GM06990 (cell line): Measurements from ENCODE around the gene KRTAP4-6.
"Not testable (repeated sequence)": the region's sequence is repeated elsewhere in the genome, so short reads cannot be mapped to it uniquely, and the experiment has no call there.

ENCODE experiments used
- DNase-seq: peaks from one replicate; pipeline ENCODE4 v3.0.0-alpha.2; 2011; ENCODE audit not compliant: insufficient read length; ENCODE audit errors: extremely low read depth
- H3K27me3 ChIP-seq: replicated peaks from 2 replicates; pipeline ENCODE4 v1.6.0; 2011; ENCODE audit warnings: low read length; ENCODE audit not compliant: control insufficient read depth, insufficient read depth
- H3K36me3 ChIP-seq: 2 replicates; pipeline ENCODE4 v1.5.1; 2011; ENCODE audit warnings: low read length; ENCODE audit not compliant: control insufficient read depth, insufficient read depth
- H3K4me3 ChIP-seq: replicated peaks from 2 replicates; pipeline ENCODE4 v1.5.1; 2011; ENCODE audit warnings: low read depth, mild to moderate bottlenecking, control low read depth, low read length
- TF ChIP-seq, protein P1 (sequence below): IDR thresholded peaks from 2 replicates; pipeline ENCODE4 v1.5.1; 2011; ENCODE audit warnings: low read length, control low read depth, mild to moderate bottlenecking, inconsistent platforms; ENCODE audit not compliant: insufficient read depth, poor library complexity, severe bottlenecking

KRTAP4-6 gene

DNA sequence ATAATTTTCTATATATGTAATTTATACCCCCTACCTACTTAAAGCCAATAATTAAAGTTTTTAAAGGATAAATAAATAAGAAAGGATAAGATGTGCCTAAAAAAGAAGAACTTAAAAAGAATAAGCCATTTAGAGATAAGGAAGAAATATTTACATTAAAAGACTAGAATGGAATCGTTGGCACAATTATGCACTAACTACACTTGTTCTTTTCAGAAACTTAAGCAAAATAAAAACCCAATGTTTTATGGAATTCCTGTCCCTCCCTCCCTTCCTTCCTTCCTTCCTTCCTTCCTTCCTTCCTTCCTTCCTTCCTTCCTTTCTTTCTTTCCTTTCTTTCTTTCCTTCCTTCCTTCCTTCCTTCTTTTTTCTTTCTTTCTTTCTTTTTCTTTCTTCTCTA, 4.5 kb upstream of the KRTAP4-6 start:
- DNase-seq = no peak
- H3K4me3 ChIP-seq = no peak overlapping the region
- H3K36me3 ChIP-seq = no peaks in the 10 kb centered on the region
- H3K27me3 ChIP-seq = no peaks in the 10 kb centered on the region
- TF ChIP-seq, protein P1, sequence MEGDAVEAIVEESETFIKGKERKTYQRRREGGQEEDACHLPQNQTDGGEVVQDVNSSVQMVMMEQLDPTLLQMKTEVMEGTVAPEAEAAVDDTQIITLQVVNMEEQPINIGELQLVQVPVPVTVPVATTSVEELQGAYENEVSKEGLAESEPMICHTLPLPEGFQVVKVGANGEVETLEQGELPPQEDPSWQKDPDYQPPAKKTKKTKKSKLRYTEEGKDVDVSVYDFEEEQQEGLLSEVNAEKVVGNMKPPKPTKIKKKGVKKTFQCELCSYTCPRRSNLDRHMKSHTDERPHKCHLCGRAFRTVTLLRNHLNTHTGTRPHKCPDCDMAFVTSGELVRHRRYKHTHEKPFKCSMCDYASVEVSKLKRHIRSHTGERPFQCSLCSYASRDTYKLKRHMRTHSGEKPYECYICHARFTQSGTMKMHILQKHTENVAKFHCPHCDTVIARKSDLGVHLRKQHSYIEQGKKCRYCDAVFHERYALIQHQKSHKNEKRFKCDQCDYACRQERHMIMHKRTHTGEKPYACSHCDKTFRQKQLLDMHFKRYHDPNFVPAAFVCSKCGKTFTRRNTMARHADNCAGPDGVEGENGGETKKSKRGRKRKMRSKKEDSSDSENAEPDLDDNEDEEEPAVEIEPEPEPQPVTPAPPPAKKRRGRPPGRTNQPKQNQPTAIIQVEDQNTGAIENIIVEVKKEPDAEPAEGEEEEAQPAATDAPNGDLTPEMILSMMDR = no peak

DNA sequence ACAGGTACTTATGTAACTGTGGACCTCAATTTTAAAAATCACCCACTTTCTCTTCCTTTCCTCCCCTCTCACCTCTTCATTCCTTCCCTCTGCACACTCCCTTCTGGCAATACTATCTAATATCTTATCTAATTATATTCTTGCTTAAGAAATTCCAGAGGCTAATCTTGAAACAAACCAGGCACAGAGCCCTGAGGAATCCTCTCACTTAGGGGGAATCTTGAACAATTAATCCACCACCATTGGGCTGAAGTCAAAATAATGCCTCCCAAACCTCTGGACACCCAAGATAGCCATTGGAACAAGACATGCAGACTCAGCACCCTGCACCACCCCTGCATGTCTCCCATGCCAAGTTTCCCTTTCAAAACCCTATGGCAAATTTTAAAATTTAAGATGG, 1.0 kb upstream of the KRTAP4-6 start:
- Histone ChIP-seq H3K27me3 (no peaks in the 10 kb centered on the region), H3K4me3 (no peak overlapping the region), H3K36me3 (no peaks in the 10 kb centered on the region)
- TF ChIP-seq, protein P1 = no peak
- no peak for DNase-seq

DNA sequence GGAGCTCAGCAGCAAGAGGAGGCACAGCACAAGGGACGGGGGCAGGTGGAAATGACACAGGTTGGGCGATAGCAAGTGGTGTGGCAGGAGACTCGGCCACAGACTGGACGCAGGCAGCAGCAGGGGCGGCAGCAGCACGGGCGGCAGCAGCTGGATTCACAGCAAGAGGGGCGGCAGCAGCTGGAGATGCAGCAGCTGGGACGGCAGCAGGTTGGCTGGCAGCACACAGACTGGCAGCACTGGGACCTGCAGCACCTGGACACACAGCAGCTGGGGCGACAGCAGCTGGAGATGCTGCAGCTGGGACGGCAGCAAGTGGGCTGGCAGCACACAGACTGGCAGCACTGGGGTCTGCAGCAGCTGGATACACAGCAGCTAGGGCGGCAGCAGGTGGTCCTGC, 479 bp downstream of the KRTAP4-6 start:
- not testable (repeated sequence) for DNase-seq, H3K27me3 ChIP-seq, H3K4me3 ChIP-seq, H3K36me3 ChIP-seq

DNA sequence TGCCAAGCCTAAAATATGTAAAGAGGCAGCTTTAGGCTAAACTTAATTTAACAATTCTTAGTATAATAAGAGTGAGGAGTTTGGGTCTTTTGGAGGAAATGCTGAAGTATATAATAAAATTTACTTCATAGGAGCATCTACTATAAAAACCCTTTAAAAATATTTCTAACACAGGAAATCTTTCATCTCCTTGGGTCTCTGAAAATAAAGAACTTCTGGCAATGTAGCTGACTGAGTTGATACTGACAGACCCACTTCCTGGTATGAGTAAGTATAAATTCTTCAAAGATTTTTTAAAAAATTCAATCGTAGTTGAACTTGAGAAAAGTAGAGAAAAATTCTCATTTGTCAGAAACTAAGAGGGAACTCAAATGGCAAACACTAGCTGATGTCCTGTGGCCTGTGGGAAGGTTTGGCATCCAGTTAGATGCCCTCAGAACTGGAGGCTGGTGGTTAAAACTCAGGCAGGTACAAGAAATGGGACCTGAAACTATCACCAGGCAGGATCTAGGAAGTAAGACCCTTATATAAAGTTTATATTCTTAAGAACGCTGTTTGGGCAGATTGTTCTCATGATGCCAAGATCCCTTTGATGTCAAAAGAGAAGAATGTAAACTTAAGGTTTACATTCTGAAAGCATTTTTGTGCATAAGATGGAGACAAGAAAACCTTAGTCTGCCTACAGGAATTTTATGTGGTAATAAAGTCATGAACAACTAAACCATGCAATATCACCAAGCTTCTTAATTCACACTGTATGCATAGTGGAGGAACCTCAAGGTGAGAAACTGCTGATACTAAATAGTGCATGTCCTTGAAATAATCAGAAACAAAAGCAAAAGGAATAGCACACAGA, 6.2 kb downstream of the KRTAP4-6 start:
- no peak overlapping the region for H3K4me3 ChIP-seq
- TF ChIP-seq, protein P1 = no peak
- DNase-seq = no peak
- H3K36me3 ChIP-seq = no peaks in the 10 kb centered on the region
- no peaks in the 10 kb centered on the region for H3K27me3 ChIP-seq

DNA sequence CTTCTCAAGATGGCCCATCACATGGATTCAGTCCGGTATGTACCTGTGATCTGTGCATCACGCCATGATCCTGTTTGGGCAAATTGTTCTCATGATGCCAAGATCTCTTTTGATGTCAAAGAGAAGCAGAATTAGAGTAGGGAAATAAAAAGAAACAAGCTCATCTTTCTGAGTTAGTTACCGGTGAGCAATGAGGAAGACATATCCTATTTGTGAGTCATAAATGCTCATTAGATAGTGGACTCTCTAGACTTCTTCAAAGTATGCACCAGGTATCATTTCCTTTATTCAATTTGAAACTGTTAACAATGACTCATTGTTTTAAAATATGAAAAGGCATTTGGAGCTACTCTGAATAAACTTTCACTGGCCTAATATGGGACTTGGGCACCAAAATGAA, 8.4 kb downstream of the KRTAP4-6 start:
- no peak for DNase-seq

DNA sequence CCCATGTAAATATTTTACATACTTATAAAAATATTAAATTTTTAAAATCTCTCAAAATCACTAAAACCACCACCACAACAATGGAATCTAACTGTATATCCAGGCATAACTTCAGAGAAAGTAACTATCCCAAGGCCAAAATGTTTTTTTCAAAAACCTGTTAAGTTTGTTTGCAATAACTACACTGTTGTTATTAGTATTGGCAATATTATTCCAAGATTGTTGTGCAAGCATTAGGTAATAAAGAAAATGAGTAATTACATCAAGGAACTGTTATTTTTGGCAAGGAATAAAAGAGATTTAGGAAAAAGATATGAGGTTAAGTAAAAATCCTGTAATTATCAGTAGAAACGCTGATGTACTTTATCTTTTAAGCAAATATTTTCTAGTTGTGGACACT, 13.0 kb downstream of the KRTAP4-6 start:
- no peak for DNase-seq
- TF ChIP-seq, protein P1 = no peak
- H3K4me3 ChIP-seq = no peak overlapping the region
- no peaks in the 10 kb centered on the region for H3K27me3 ChIP-seq
- no peaks in the 10 kb centered on the region for H3K36me3 ChIP-seq

More for the DNA sequence above, 8.4 kb downstream of the KRTAP4-6 start:
- TF ChIP-seq, protein P1 = no peak
- Histone ChIP-seq H3K27me3 (no peaks in the 10 kb centered on the region), H3K36me3 (no peaks in the 10 kb centered on the region), H3K4me3 (no peak overlapping the region)
